ENCODE measurements around the gene MSI2. TPM values are rescaled to one million over a fixed set of nuclear protein-coding genes. Genes with fewer than 3 reads are reported as not detected.
A peak's percentile ranks its signal among the peaks of the same experiment; 100 is the strongest.

Gene MSI2
- total RNA-seq, 2 donors from 2014 or later = 53.1 to 74.0 TPM

GRCh38 chr17:57289613-57290012 lies 33.3 kb downstream of the MSI2 start:
- no peak for DNase-seq (ENCODE audit: low spot score)
- Histone ChIP-seq H3K27ac (peak overlapping the region in 1 of 2 donors; percentile 36), H3K4me1 (replicated peaks) (peaks cover 20% of the 10 kb centered on the region), H3K36me3 (no peaks in the 10 kb centered on the region), H3K4me3 (no peak overlapping the region), H3K9me3 (no peaks in the 10 kb centered on the region), H3K27me3 (replicated peaks; ENCODE audit: insufficient read depth) (no peaks in the 10 kb centered on the region)
- TF ChIP-seq POLR2AphosphoS5 (IDR thresholded peaks at IDR 0.05) (no peak), CTCF (IDR thresholded peaks at IDR 0.05) (no peak), POLR2A (IDR thresholded peaks at IDR 0.05) (no peak)
- 17% methylated on average over 8 of the region's 8 CpGs for WGBS
- intact Hi-C loops (cut with DNase I) = no loop called here

- Histone ChIP-seq H3K27ac (no peak overlapping the region), H3K27me3 (replicated peaks; ENCODE audit: insufficient read depth) (no peaks in the 10 kb centered on the region), H3K4me3 (no peak overlapping the region), H3K36me3 (no peaks in the 10 kb centered on the region), H3K4me1 (replicated peaks) (peaks cover 24% of the 10 kb centered on the region), H3K9me3 (no peaks in the 10 kb centered on the region)
- WGBS = 83% methylated on average over 10 of the region's 10 CpGs
- no peak for DNase-seq (ENCODE audit: low spot score)
- intact Hi-C loops (cut with DNase I) = no loop called here
- no peak for TF ChIP-seq CTCF (IDR thresholded peaks at IDR 0.05)
- no peak for TF ChIP-seq POLR2AphosphoS5 (IDR thresholded peaks at IDR 0.05)
These were observed 34.7 kb downstream of the MSI2 start for GRCh38 chr17:57290981-57291380.

- Histone ChIP-seq H3K36me3 (no peaks in the 10 kb centered on the region), H3K4me1 (replicated peaks) (peaks cover 19% of the 10 kb centered on the region), H3K27ac (no peak overlapping the region), H3K27me3 (replicated peaks; ENCODE audit: insufficient read depth) (no peaks in the 10 kb centered on the region), H3K4me3 (no peak overlapping the region), H3K9me3 (no peaks in the 10 kb centered on the region)
- no peak for DNase-seq (ENCODE audit: low spot score)
- WGBS = 90% methylated on average over 5 of the region's 5 CpGs
- intact Hi-C loops (cut with DNase I) = no loop called here
- TF ChIP-seq CTCF (IDR thresholded peaks at IDR 0.05) (no peak), POLR2AphosphoS5 (IDR thresholded peaks at IDR 0.05) (no peak), POLR2A (IDR thresholded peaks at IDR 0.05) (no peak)
These were observed 35.8 kb downstream of the MSI2 start for GRCh38 chr17:57292091-57292490.

GRCh38 chr17:57293077-57293476 lies 36.8 kb downstream of the MSI2 start:
- 49% methylated on average over 10 of the region's 10 CpGs for WGBS
- peaks cover 19% of the 10 kb centered on the region for H3K4me1 ChIP-seq (replicated peaks)
- no peaks in the 10 kb centered on the region for H3K9me3 ChIP-seq
- no peaks in the 10 kb centered on the region for H3K36me3 ChIP-seq
- DNase-seq (ENCODE audit: low spot score) = peak; percentile 81
- H3K27ac ChIP-seq = no peak overlapping the region
- no peak overlapping the region for H3K4me3 ChIP-seq
- no peaks in the 10 kb centered on the region for H3K27me3 ChIP-seq (replicated peaks; ENCODE audit: insufficient read depth)
- intact Hi-C loops (cut with DNase I) = no loop called here
- peak; percentile 76 for TF ChIP-seq POLR2AphosphoS5 (IDR thresholded peaks at IDR 0.05)
- no peak for TF ChIP-seq CTCF (IDR thresholded peaks at IDR 0.05)

- intact Hi-C loops (cut with DNase I) = no loop called here
- no peak overlapping the region for H3K27ac ChIP-seq
These were observed 37.8 kb downstream of the MSI2 start for GRCh38 chr17:57294101-57294500.

More at GRCh38 chr17:57294101-57294500, 37.8 kb downstream of the MSI2 start:
- Histone ChIP-seq H3K4me3 (no peak overlapping the region), H3K4me1 (replicated peaks) (peaks cover 9% of the 10 kb centered on the region), H3K36me3 (no peaks in the 10 kb centered on the region), H3K27me3 (replicated peaks; ENCODE audit: insufficient read depth) (no peaks in the 10 kb centered on the region), H3K9me3 (no peaks in the 10 kb centered on the region)
- 67% methylated on average over 7 of the region's 7 CpGs for WGBS
- no peak for DNase-seq (ENCODE audit: low spot score)
- TF ChIP-seq CTCF (IDR thresholded peaks at IDR 0.05) (no peak), POLR2AphosphoS5 (IDR thresholded peaks at IDR 0.05) (no peak), POLR2A (IDR thresholded peaks at IDR 0.05) (no peak)
